Measurements from ENCODE around the gene TTLL5. TPM values are rescaled to one million over a fixed set of nuclear protein-coding genes. Genes with fewer than 3 reads are reported as not detected.

TTLL5 gene
- total and polyA plus RNA-seq, 10 of the 15 experiments (the other 5 are each of a cell fraction or from before 2014, with no cell fraction given), result 3.2 to 25.9 (median 13.8) TPM

GRCh38 chr14:75654127-75654732, 6.8 kb upstream of the TTLL5 start (continued):
- TF ChIP-seq FOXM1 (IDR thresholded peaks at IDR 0.05; ENCODE audit: low read depth, low read length) (no peak), RFX5 (IDR thresholded peaks at IDR 0.05; ENCODE audit: low read depth, low read length) (no peak), NRF1 (conservative IDR thresholded peaks at IDR 0.05; ENCODE audit: low read depth, low read length) (no peak), MYC (IDR thresholded peaks at IDR 0.05; ENCODE audit: insufficient read depth, insufficient read length, insufficient replicate concordance, low read length, severe bottlenecking) (no peak), PRDM15 (CRISPR knock-in tag; IDR thresholded peaks at IDR 0.05) (no peak), CTCF (IDR thresholded peaks at IDR 0.05 in 2 of 3, conservative IDR thresholded peaks at IDR 0.05 in 1 of 3; ENCODE audit: control insufficient read depth in 2 of 3, extremely low read depth in 1 of 3, insufficient read depth in 1 of 3, low read depth in 3 of 3, low read length in 3 of 3) (peak; percentile 97 to 98 (median 97)), HCFC1 (IDR thresholded peaks at IDR 0.05; ENCODE audit: low read length) (no peak), CBX3 (IDR thresholded peaks at IDR 0.05; ENCODE audit: borderline replicate concordance, low read depth) (no peak), FOS (IDR thresholded peaks at IDR 0.05; ENCODE audit: borderline replicate concordance, extremely low read depth, insufficient read length) (no peak)
